ENCODE data around the gene BEGAIN. TPM values are rescaled to one million over a fixed set of nuclear protein-coding genes. Genes with fewer than 3 reads are reported as not detected.

Gene BEGAIN
- total RNA-seq, 3 donors from 2014 or later, result 0.64 to 4.1 (median 2.0) TPM

- intact Hi-C loops (cut with DNase I; ENCODE audit: low total_unique reads), result no loop called here
- no peaks in the 10 kb centered on the region for H3K36me3 ChIP-seq
- no peak overlapping the region for H3K27ac ChIP-seq
- no peak for DNase-seq (ENCODE audit: low spot score in 2 of 2)
- no peaks in the 10 kb centered on the region for H3K9me3 ChIP-seq
- no peak overlapping the region for H3K4me3 ChIP-seq
- H3K4me1 ChIP-seq, result no peaks in the 10 kb centered on the region
- TF ChIP-seq POLR2AphosphoS5 (IDR thresholded peaks at IDR 0.05) (no peak), POLR2A (IDR thresholded peaks at IDR 0.05) (no peak), CTCF (IDR thresholded peaks at IDR 0.05) (no peak)
- H3K27me3 ChIP-seq, result peaks cover 0 to 3% of the 10 kb centered on the region in 2 donors
Measured at GRCh38 chr14:100575266-100575995, 11.8 kb downstream of the BEGAIN start.

- Histone ChIP-seq H3K27ac (no peak overlapping the region), H3K27me3 (peaks cover 0 to 11% of the 10 kb centered on the region in 2 donors), H3K9me3 (no peaks in the 10 kb centered on the region), H3K4me1 (no peaks in the 10 kb centered on the region), H3K36me3 (no peaks in the 10 kb centered on the region), H3K4me3 (no peak overlapping the region)
- no peak for TF ChIP-seq POLR2AphosphoS5 (IDR thresholded peaks at IDR 0.05)
- TF ChIP-seq CTCF (IDR thresholded peaks at IDR 0.05), result no peak
- no peak for TF ChIP-seq POLR2A (IDR thresholded peaks at IDR 0.05)
- DNase-seq (ENCODE audit: low spot score in 2 of 2), result no peak
- intact Hi-C loops (cut with DNase I; ENCODE audit: low total_unique reads), result no loop called here
Measured at GRCh38 chr14:100574642-100575031, 12.6 kb downstream of the BEGAIN start.

- H3K4me1 ChIP-seq, result no peaks in the 10 kb centered on the region
- no peak for DNase-seq (ENCODE audit: low spot score in 2 of 2)
- no peak for TF ChIP-seq CTCF (IDR thresholded peaks at IDR 0.05)
- TF ChIP-seq POLR2AphosphoS5 (IDR thresholded peaks at IDR 0.05), result no peak
- no peak for TF ChIP-seq POLR2A (IDR thresholded peaks at IDR 0.05)
- intact Hi-C loops (cut with DNase I; ENCODE audit: low total_unique reads), result no loop called here
- H3K9me3 ChIP-seq, result no peaks in the 10 kb centered on the region
- H3K27ac ChIP-seq, result no peak overlapping the region
- no peak overlapping the region for H3K4me3 ChIP-seq
- H3K36me3 ChIP-seq, result no peaks in the 10 kb centered on the region
- peaks cover 0 to 18% of the 10 kb centered on the region in 2 donors for H3K27me3 ChIP-seq
Measured at GRCh38 chr14:100573757-100574641, 13.2 kb downstream of the BEGAIN start.

- Histone ChIP-seq H3K27me3 (peaks cover 0 to 19% of the 10 kb centered on the region in 2 donors), H3K9me3 (no peaks in the 10 kb centered on the region), H3K4me3 (no peak overlapping the region), H3K36me3 (no peaks in the 10 kb centered on the region), H3K4me1 (no peaks in the 10 kb centered on the region), H3K27ac (no peak overlapping the region)
- TF ChIP-seq POLR2AphosphoS5 (IDR thresholded peaks at IDR 0.05) (no peak), CTCF (IDR thresholded peaks at IDR 0.05) (no peak), POLR2A (IDR thresholded peaks at IDR 0.05) (no peak)
- intact Hi-C loops (cut with DNase I; ENCODE audit: low total_unique reads), result no loop called here
- no peak for DNase-seq (ENCODE audit: low spot score in 2 of 2)
Measured at GRCh38 chr14:100573002-100573756, 14.0 kb downstream of the BEGAIN start.

Data from breast epithelium (tissue), 4 donors.